Skeletal muscle tissue (tissue), 4 donors: ENCODE data around the gene MTIF3. TPM values are rescaled to one million over a fixed set of nuclear protein-coding genes. Genes with fewer than 3 reads are reported as not detected.

Experiments
- H3K27ac ChIP-seq: one replicate; pipeline ENCODE4 v1.7.0; 2013; ENCODE audit warnings: mild to moderate bottlenecking, low read depth, low read length, inconsistent platforms
- H3K27me3 ChIP-seq, 3 donors: one replicate each; pipeline ENCODE4 v1.7.0; 2013; ENCODE audit warnings: low read length in 3 of 3; ENCODE audit not compliant: control insufficient read depth in 3 of 3, insufficient read depth in 3 of 3
- H3K36me3 ChIP-seq, 3 donors: one replicate each; pipeline ENCODE4 v1.7.0; 2013; ENCODE audit warnings: low read length in 3 of 3; ENCODE audit not compliant: control insufficient read depth in 3 of 3, insufficient read depth in 3 of 3
- H3K4me1 ChIP-seq, 3 donors: one replicate each; pipeline ENCODE4 v1.7.0; 2013; ENCODE audit warnings: low read length in 3 of 3, mild to moderate bottlenecking in 3 of 3; ENCODE audit not compliant: control insufficient read depth in 3 of 3, insufficient read depth in 3 of 3
- H3K4me3 ChIP-seq, 3 donors: one replicate each; pipeline ENCODE4 v1.7.0; 2013; ENCODE audit warnings: low read length in 3 of 3
- H3K9ac ChIP-seq, 3 donors: one replicate each; pipeline ENCODE4 v1.7.0; 2013; ENCODE audit warnings: low read length in 3 of 3, mild to moderate bottlenecking in 3 of 3, moderate library complexity in 2 of 3, low read depth in 1 of 3
- H3K9me3 ChIP-seq, 3 donors: one replicate each; pipeline ENCODE4 v1.7.0; 2013; ENCODE audit warnings: low read length in 3 of 3; ENCODE audit not compliant: control insufficient read depth in 3 of 3
- total RNA-seq: library from RNA; depleted of rRNA; stranded (reverse); fragments of >200 nt; gene quantifications from one replicate; pipeline ENCODE4 v1.2.3, GENCODE V29; 2014
- donor health status: Osteomylitis.

Gene MTIF3
- total RNA-seq, 1 donor from 2014 or later, result 38.1 TPM

GRCh38 chr13:27482983-27483382 lies 32.6 kb upstream of the MTIF3 start:
- Histone ChIP-seq H3K27me3 (no peaks in the 10 kb centered on the region), H3K4me3 (no peak overlapping the region), H3K9me3 (no peaks in the 10 kb centered on the region), H3K27ac (no peak overlapping the region), H3K4me1 (no peaks in the 10 kb centered on the region), H3K36me3 (no peaks in the 10 kb centered on the region), H3K9ac (no peak overlapping the region)

- no peak overlapping the region for H3K27ac ChIP-seq
- H3K27me3 ChIP-seq, result peaks cover 0 to 3% (median 3%) of the 10 kb centered on the region in 3 donors
- H3K9ac ChIP-seq, result no peak overlapping the region
- H3K4me3 ChIP-seq, result no peak overlapping the region
- H3K4me1 ChIP-seq, result no peaks in the 10 kb centered on the region
- no peaks in the 10 kb centered on the region for H3K9me3 ChIP-seq
- H3K36me3 ChIP-seq, result no peaks in the 10 kb centered on the region
Observed at GRCh38 chr13:27481766-27482165, 31.4 kb upstream of the MTIF3 start.

GRCh38 chr13:27476943-27477703 lies 26.8 kb upstream of the MTIF3 start:
- no peaks in the 10 kb centered on the region for H3K36me3 ChIP-seq
- no peak overlapping the region for H3K9ac ChIP-seq
- peaks cover 0 to 4% (median 3%) of the 10 kb centered on the region in 3 donors for H3K27me3 ChIP-seq

GRCh38 chr13:27474751-27475268 lies 24.4 kb upstream of the MTIF3 start:
- no peak overlapping the region for H3K27ac ChIP-seq
- H3K27me3 ChIP-seq, result peaks cover 0 to 4% (median 3%) of the 10 kb centered on the region in 3 donors
- no peak overlapping the region for H3K9ac ChIP-seq
- H3K4me3 ChIP-seq, result no peak overlapping the region
- H3K9me3 ChIP-seq, result no peaks in the 10 kb centered on the region
- no peaks in the 10 kb centered on the region for H3K36me3 ChIP-seq
- no peaks in the 10 kb centered on the region for H3K4me1 ChIP-seq

More at GRCh38 chr13:27476943-27477703, 26.8 kb upstream of the MTIF3 start:
- H3K4me1 ChIP-seq, result no peaks in the 10 kb centered on the region
- H3K9me3 ChIP-seq, result no peaks in the 10 kb centered on the region
- H3K4me3 ChIP-seq, result no peak overlapping the region
- H3K27ac ChIP-seq, result no peak overlapping the region

GRCh38 chr13:27472941-27473340 lies 22.6 kb upstream of the MTIF3 start:
- Histone ChIP-seq H3K27ac (no peak overlapping the region), H3K9me3 (no peaks in the 10 kb centered on the region), H3K27me3 (peaks cover 0 to 4% (median 3%) of the 10 kb centered on the region in 3 donors), H3K9ac (no peak overlapping the region), H3K4me1 (no peaks in the 10 kb centered on the region), H3K36me3 (no peaks in the 10 kb centered on the region), H3K4me3 (no peak overlapping the region)

GRCh38 chr13:27472441-27472840 lies 22.1 kb upstream of the MTIF3 start:
- H3K4me1 ChIP-seq, result no peaks in the 10 kb centered on the region
- H3K9ac ChIP-seq, result no peak overlapping the region
- no peaks in the 10 kb centered on the region for H3K9me3 ChIP-seq
- no peak overlapping the region for H3K4me3 ChIP-seq
- H3K36me3 ChIP-seq, result no peaks in the 10 kb centered on the region
- no peak overlapping the region for H3K27ac ChIP-seq
- H3K27me3 ChIP-seq, result peaks cover 0 to 4% (median 0%) of the 10 kb centered on the region in 3 donors

GRCh38 chr13:27470075-27470820 lies 19.9 kb upstream of the MTIF3 start:
- H3K27me3 ChIP-seq, result no peaks in the 10 kb centered on the region
- H3K4me3 ChIP-seq, result no peak overlapping the region
- no peak overlapping the region for H3K27ac ChIP-seq
- no peaks in the 10 kb centered on the region for H3K36me3 ChIP-seq
- no peaks in the 10 kb centered on the region for H3K4me1 ChIP-seq
- H3K9me3 ChIP-seq, result no peaks in the 10 kb centered on the region
- no peak overlapping the region for H3K9ac ChIP-seq

GRCh38 chr13:27466513-27466912 lies 16.1 kb upstream of the MTIF3 start:
- no peak overlapping the region for H3K9ac ChIP-seq
- H3K27ac ChIP-seq, result no peak overlapping the region
- no peaks in the 10 kb centered on the region for H3K9me3 ChIP-seq
- H3K4me1 ChIP-seq, result no peaks in the 10 kb centered on the region
- H3K4me3 ChIP-seq, result no peak overlapping the region
- no peaks in the 10 kb centered on the region for H3K36me3 ChIP-seq
- peaks cover 0 to 11% (median 0%) of the 10 kb centered on the region in 3 donors for H3K27me3 ChIP-seq

- H3K27me3 ChIP-seq, result peaks cover 0 to 11% (median 0%) of the 10 kb centered on the region in 3 donors
- no peak overlapping the region for H3K9ac ChIP-seq
- no peaks in the 10 kb centered on the region for H3K9me3 ChIP-seq
- H3K4me3 ChIP-seq, result no peak overlapping the region
- no peaks in the 10 kb centered on the region for H3K36me3 ChIP-seq
- H3K27ac ChIP-seq, result no peak overlapping the region
- no peaks in the 10 kb centered on the region for H3K4me1 ChIP-seq
Observed at GRCh38 chr13:27465611-27466010, 15.2 kb upstream of the MTIF3 start.

- H3K9me3 ChIP-seq, result no peaks in the 10 kb centered on the region
- no peak overlapping the region for H3K4me3 ChIP-seq
- H3K27me3 ChIP-seq, result peaks cover 0 to 11% (median 0%) of the 10 kb centered on the region in 3 donors
- no peak overlapping the region for H3K27ac ChIP-seq
- H3K9ac ChIP-seq, result no peak overlapping the region
- H3K4me1 ChIP-seq, result no peaks in the 10 kb centered on the region
- no peaks in the 10 kb centered on the region for H3K36me3 ChIP-seq
Observed at GRCh38 chr13:27463500-27463899, 13.1 kb upstream of the MTIF3 start.
